H9 (cell line): ENCODE measurements around the gene SARS1. TPM values are rescaled to one million over a fixed set of nuclear protein-coding genes. Genes with fewer than 3 reads are reported as not detected.

Experiments
- DNase-seq: peaks from one replicate; pipeline ENCODE4 v3.0.0-alpha.2; 2017
- H2AFZ ChIP-seq: one replicate; pipeline ENCODE4 v1.6.1; 2013; ENCODE audit warnings: mild to moderate bottlenecking, low read length, control low read depth, moderate library complexity
- H2AK5ac ChIP-seq: 2 replicates; pipeline ENCODE4 v1.6.1; 2013; ENCODE audit warnings: low read length, control low read depth, mixed read lengths; ENCODE audit not compliant: insufficient read length
- H2BK120ac ChIP-seq: one replicate; pipeline ENCODE4 v1.6.1; 2013; ENCODE audit warnings: low read depth, mild to moderate bottlenecking, low read length, control low read depth, inconsistent platforms; ENCODE audit not compliant: poor library complexity, severe bottlenecking
- H2BK12ac ChIP-seq: 2 replicates; pipeline ENCODE4 v1.6.1; 2013; ENCODE audit warnings: low read length, control low read depth, mixed read lengths, low read depth; ENCODE audit not compliant: insufficient read length
- H2BK15ac ChIP-seq: 2 replicates; pipeline ENCODE4 v1.6.1; 2013; ENCODE audit warnings: low read depth, low read length, control low read depth
- H2BK20ac ChIP-seq: one replicate; pipeline ENCODE4 v1.6.1; 2013; ENCODE audit warnings: low read depth, mild to moderate bottlenecking, low read length, control low read depth, inconsistent platforms; ENCODE audit not compliant: poor library complexity, severe bottlenecking
- H2BK5ac ChIP-seq: 2 replicates; pipeline ENCODE4 v1.6.1; 2013; ENCODE audit warnings: low read length, control low read depth, mixed read lengths; ENCODE audit not compliant: insufficient read length
- H3K14ac ChIP-seq: 2 replicates; pipeline ENCODE4 v1.6.1; 2013; ENCODE audit warnings: low read length, control low read depth; ENCODE audit not compliant: insufficient read depth
- H3K18ac ChIP-seq: 2 replicates; pipeline ENCODE4 v1.6.1; 2013; ENCODE audit warnings: low read depth, mild to moderate bottlenecking, mixed read lengths, low read length, control low read depth; ENCODE audit not compliant: insufficient read length
- H3K23ac ChIP-seq: 2 replicates; pipeline ENCODE4 v1.6.1; 2013; ENCODE audit warnings: low read length, control low read depth, mixed read lengths, low read depth; ENCODE audit not compliant: insufficient read length
- H3K23me2 ChIP-seq: 2 replicates; pipeline ENCODE4 v1.6.1; 2013; ENCODE audit warnings: low read depth, mild to moderate bottlenecking, mixed read lengths, low read length, control low read depth; ENCODE audit not compliant: insufficient read length, poor library complexity, severe bottlenecking
- H3K27ac ChIP-seq: 2 replicates; pipeline ENCODE4 v1.5.1; 2013; ENCODE audit warnings: low read length, control low read depth, mixed read lengths, low read depth; ENCODE audit not compliant: insufficient read length
- H3K27me3 ChIP-seq: 2 replicates; pipeline ENCODE4 v1.6.1; 2013; ENCODE audit warnings: low read length, control low read depth, inconsistent platforms; ENCODE audit not compliant: insufficient read depth
- H3K4ac ChIP-seq: 2 replicates; pipeline ENCODE4 v1.6.1; 2013; ENCODE audit warnings: low read depth, mild to moderate bottlenecking, control low read depth, inconsistent platforms, low read length, moderate library complexity
- H3K4me1 ChIP-seq: 2 replicates; pipeline ENCODE4 v1.6.1; 2013; ENCODE audit warnings: low read length, control low read depth, inconsistent platforms; ENCODE audit not compliant: insufficient read depth
- H3K4me2 ChIP-seq: 2 replicates; pipeline ENCODE4 v1.6.1; 2013; ENCODE audit warnings: low read length, control low read depth, mixed read lengths; ENCODE audit not compliant: insufficient read length, insufficient read depth
- H3K56ac ChIP-seq: 2 replicates; pipeline ENCODE4 v1.6.1; 2013; ENCODE audit warnings: low read depth, mild to moderate bottlenecking, mixed read lengths, low read length, control low read depth; ENCODE audit not compliant: insufficient read length
- H3K79me1 ChIP-seq: 2 replicates; pipeline ENCODE4 v1.6.1; 2013; ENCODE audit warnings: low read depth, mild to moderate bottlenecking, moderate library complexity, low read length, control low read depth, inconsistent platforms; ENCODE audit not compliant: insufficient read depth, poor library complexity, severe bottlenecking
- H3K79me2 ChIP-seq: 2 replicates; pipeline ENCODE4 v1.6.1; 2013; ENCODE audit warnings: low read length, control low read depth, inconsistent platforms; ENCODE audit not compliant: insufficient read depth
- H3K9ac ChIP-seq: 2 replicates; pipeline ENCODE4 v1.6.1; 2013; ENCODE audit warnings: low read length, control low read depth, mixed read lengths; ENCODE audit not compliant: insufficient read length; ENCODE audit errors: extremely low read depth
- H3K9me3 ChIP-seq: one replicate; pipeline ENCODE4 v1.6.1; 2013; ENCODE audit warnings: low read depth, low read length, inconsistent platforms; ENCODE audit not compliant: control insufficient read depth
- H3T11ph ChIP-seq: one replicate; pipeline ENCODE4 v1.6.1; 2013; ENCODE audit warnings: mild to moderate bottlenecking, low read length, control low read depth, inconsistent platforms
- H4K20me1 ChIP-seq: one replicate; pipeline ENCODE4 v1.6.1; 2013; ENCODE audit not compliant: control insufficient read depth, insufficient read length, insufficient read depth
- H4K5ac ChIP-seq: 2 replicates; pipeline ENCODE4 v1.6.1; 2013; ENCODE audit warnings: low read depth, mild to moderate bottlenecking, mixed read lengths, low read length, control low read depth; ENCODE audit not compliant: insufficient read length
- H4K8ac ChIP-seq: replicated peaks from 2 replicates; pipeline ENCODE4 v1.6.1; 2013; ENCODE audit warnings: low read length, control low read depth, mixed read lengths, low read depth; ENCODE audit not compliant: insufficient read length
- H4K91ac ChIP-seq: 2 replicates; pipeline ENCODE4 v1.6.1; 2013; ENCODE audit warnings: low read depth, mild to moderate bottlenecking, moderate library complexity, mixed read lengths, low read length, control low read depth; ENCODE audit not compliant: insufficient read length
- H3K27ac Mint-ChIP-seq, 3 experiments: 2 replicates in 2 of 3; 3 replicates in 1 of 3; pipeline ENCODE4 v1.8.0; 2020 to 2021; ENCODE audit warnings: mixed read lengths in 3 of 3, mild to moderate bottlenecking in 1 of 3, moderate library complexity in 1 of 3
- H3K27me3 Mint-ChIP-seq: 2 replicates; pipeline ENCODE4 v1.8.0; 2021; ENCODE audit warnings: low read depth, mild to moderate bottlenecking, moderate library complexity, mixed read lengths
- H3K36me3 Mint-ChIP-seq, 3 experiments: 2 replicates in 2 of 3; 3 replicates in 1 of 3; pipeline ENCODE4 v1.8.0; 2020 to 2021; ENCODE audit warnings: low read depth in 3 of 3, mixed read lengths in 3 of 3; ENCODE audit not compliant: insufficient read depth in 1 of 3
- H3K4me1 Mint-ChIP-seq, 2 experiments: 2 replicates each; pipeline ENCODE4 v1.8.0; 2020; ENCODE audit warnings: mixed read lengths in 2 of 2
- H3K4me3 Mint-ChIP-seq, 2 experiments: 2 replicates in 1 of 2; 3 replicates in 1 of 2; pipeline ENCODE4 v1.8.0; 2020 to 2021; ENCODE audit warnings: mild to moderate bottlenecking in 2 of 2, mixed read lengths in 2 of 2, moderate library complexity in 1 of 2
- H3K9me3 Mint-ChIP-seq, 2 experiments: 2 replicates in 1 of 2; 3 replicates in 1 of 2; pipeline ENCODE4 v1.8.0; 2020; ENCODE audit warnings: mild to moderate bottlenecking in 2 of 2, mixed read lengths in 2 of 2, moderate library complexity in 1 of 2
- CTCF ChIP-seq: fragments of 200-600 bp; sonication (generic); conservative IDR thresholded peaks from 3 replicates; pipeline ENCODE4 v1.8.0; 2021; ENCODE audit warnings: antibody characterized with exemption, mild to moderate bottlenecking
- WGBS: extraction: QIAGEN DNeasy Blood & Tissue Kit; methylation state at CpG from one replicate; pipeline ENCODE4 v1.1.7; 2013; ENCODE audit warnings: missing lambda C conversion rate, low lambda C conversion rate, mixed read lengths; ENCODE audit not compliant: insufficient read length; ENCODE audit errors: extremely low coverage; 5-methylcytosine and 5-hydroxymethylcytosine counted together
- total RNA-seq: library from RNA; stranded (reverse); gene quantifications from 2 replicates; pipeline ENCODE4 v1.2.1, GENCODE V29; 2021

The SARS1 gene
- total RNA-seq, 1 experiment from 2014 or later, result 139 TPM

DNA sequence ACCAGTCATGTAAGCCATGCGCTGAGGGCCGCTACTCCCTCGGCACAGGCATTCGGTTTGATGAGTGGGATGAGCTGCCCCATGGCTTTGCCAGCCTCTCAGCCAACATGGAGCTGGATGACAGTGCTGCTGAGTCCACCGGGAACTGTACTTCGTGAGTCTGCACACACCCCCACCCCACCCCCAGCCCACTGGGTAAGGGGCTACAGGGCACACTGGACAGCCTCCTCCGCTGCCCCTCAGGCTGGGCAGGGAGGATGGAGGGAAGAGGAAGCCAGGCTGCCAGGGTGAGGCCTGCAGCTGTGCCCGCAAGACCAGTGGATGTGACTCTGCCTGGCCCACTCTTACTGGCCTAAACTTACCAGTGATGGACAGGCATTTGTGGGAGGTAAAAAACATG, 49.2 kb upstream of the SARS1 start:
- no peaks in the 10 kb centered on the region for H3K23me2 ChIP-seq
- no peak overlapping the region for H3K56ac ChIP-seq
- H3K4ac ChIP-seq, result no peak overlapping the region
- no peak overlapping the region for H3T11ph ChIP-seq
- no peaks in the 10 kb centered on the region for H3K36me3 Mint-ChIP-seq
- H3K79me2 ChIP-seq, result no peaks in the 10 kb centered on the region
- H4K5ac ChIP-seq, result no peak overlapping the region
- no peak overlapping the region for H3K27ac ChIP-seq
- H3K9me3 ChIP-seq, result no peaks in the 10 kb centered on the region
- no peak overlapping the region for H2BK15ac ChIP-seq
- H3K4me3 Mint-ChIP-seq, result no peak overlapping the region; a peak in 1 of 5 replicates
- no peak overlapping the region for H3K9ac ChIP-seq
- no peak overlapping the region for H2AK5ac ChIP-seq
- no peak overlapping the region for H2BK120ac ChIP-seq
- no peak overlapping the region; the same call in 1 of the 2 replicates for H3K14ac ChIP-seq
- H3K4me1 Mint-ChIP-seq, result peaks cover 18 to 20% of the 10 kb centered on the region in 2 experiments
- no peak overlapping the region for H4K8ac ChIP-seq
- no peak overlapping the region for H3K4me2 ChIP-seq
- no peaks in the 10 kb centered on the region for H3K9me3 Mint-ChIP-seq
- H3K27me3 ChIP-seq, result no peaks in the 10 kb centered on the region
- no peak for TF ChIP-seq CTCF
- H3K4me1 ChIP-seq, result no peaks in the 10 kb centered on the region; the same call in 1 of the 2 replicates
- no peak overlapping the region for H3K27ac Mint-ChIP-seq
- H2BK20ac ChIP-seq, result no peak overlapping the region
- no peaks in the 10 kb centered on the region; the same call in 1 of the 2 replicates for H3K27me3 Mint-ChIP-seq
- H4K91ac ChIP-seq, result no peak overlapping the region
- H2BK12ac ChIP-seq, result no peak overlapping the region
- H3K79me1 ChIP-seq, result no peaks in the 10 kb centered on the region
- no peaks in the 10 kb centered on the region for H4K20me1 ChIP-seq
- WGBS, result no CpG with 5 or more reads among the region's 8 CpGs
- no peak overlapping the region for H3K18ac ChIP-seq
- no peak overlapping the region for H2AFZ ChIP-seq
- DNase-seq, result no peak
- H2BK5ac ChIP-seq, result no peak overlapping the region
- H3K23ac ChIP-seq, result no peak overlapping the region
